Fibroblast of lung (primary cell): ENCODE measurements around the gene SEC31B. TPM values are rescaled to one million over a fixed set of nuclear protein-coding genes. Genes with fewer than 3 reads are reported as not detected.

ENCODE experiments used
- DNase-seq, 2 donors: peaks; one replicate each; pipeline versions ENCODE4 v3.0.0 to v3.0.0-alpha.2; 2010; ENCODE audit warnings: low read depth in 2 of 2
- H2AFZ ChIP-seq: 2 replicates; pipeline ENCODE4 v1.5.1; 2012; ENCODE audit warnings: low read length, control low read depth, inconsistent platforms
- H3K27ac ChIP-seq: 2 replicates; pipeline ENCODE4 v1.5.1; 2011; ENCODE audit warnings: low read length, control low read depth; ENCODE audit not compliant: insufficient read depth
- H3K27me3 ChIP-seq: 2 replicates; pipeline ENCODE4 v1.5.1; 2011; ENCODE audit warnings: mild to moderate bottlenecking, low read length; ENCODE audit not compliant: control insufficient read depth, insufficient read depth
- H3K36me3 ChIP-seq: 2 replicates; pipeline ENCODE4 v1.5.1; 2011; ENCODE audit warnings: low read length; ENCODE audit not compliant: control insufficient read depth, insufficient read depth
- H3K4me1 ChIP-seq: 2 replicates; pipeline ENCODE4 v1.5.1; 2011; ENCODE audit warnings: low read length; ENCODE audit not compliant: control insufficient read depth, insufficient read depth; ENCODE audit errors: extremely low read depth
- H3K4me2 ChIP-seq: 2 replicates; pipeline ENCODE4 v1.5.1; 2011; ENCODE audit warnings: low read length, control low read depth; ENCODE audit not compliant: insufficient read depth; ENCODE audit errors: extremely low read depth
- H3K4me3 ChIP-seq, 4 experiments: fragments of 200-600 bp in 1 of 4; sonication (generic) in 1 of 4; replicated peaks in 1 of 4; 2 replicates each; pipeline ENCODE4 v1.5.1; 2011 to 2016; ENCODE audit warnings: low read length in 4 of 4, low read depth in 3 of 4, mild to moderate bottlenecking in 3 of 4, control low read depth in 2 of 4, inconsistent platforms in 1 of 4, mixed read lengths in 1 of 4; ENCODE audit not compliant: insufficient read depth in 1 of 4; ENCODE audit errors: control extremely low read depth in 1 of 4
- H3K79me2 ChIP-seq: 2 replicates; pipeline ENCODE4 v1.5.1; 2012; ENCODE audit warnings: mild to moderate bottlenecking, low read length, inconsistent platforms; ENCODE audit not compliant: control insufficient read depth, insufficient read depth
- H3K9ac ChIP-seq: 2 replicates; pipeline ENCODE4 v1.5.1; 2011; ENCODE audit warnings: mild to moderate bottlenecking, low read length, control low read depth; ENCODE audit not compliant: insufficient read depth
- H3K9me3 ChIP-seq: 2 replicates; pipeline ENCODE4 v1.5.1; 2012; ENCODE audit warnings: low read depth, low read length; ENCODE audit not compliant: control insufficient read depth, insufficient read depth
- H4K20me1 ChIP-seq: 2 replicates; pipeline ENCODE4 v1.5.1; 2011; ENCODE audit warnings: low read length; ENCODE audit not compliant: control insufficient read depth, insufficient read depth; ENCODE audit errors: extremely low read depth
- EZH2 ChIP-seq: IDR thresholded peaks from 2 replicates; pipeline ENCODE4 v1.5.1; 2012; ENCODE audit warnings: low read length, control low read depth, mild to moderate bottlenecking; ENCODE audit errors: missing control alignments
- polyA plus RNA-seq, 2 donors: library from polyadenylated mRNA; depleted of rRNA in 1 of 2; stranded (reverse) in 1 of 2; unstranded in 1 of 2; fragments of >200 nt; gene quantifications; 2 replicates each; pipeline ENCODE4 v1.2.1, GENCODE V29; 2011 to 2012; ENCODE audit warnings: missing spikeins in 1 of 2
- total RNA-seq: library from RNA; depleted of rRNA; stranded (reverse); fragments of >200 nt; gene quantifications from 2 replicates; pipeline ENCODE4 v1.2.1, GENCODE V29; 2014
- TF ChIP-seq, protein P1 (sequence below), 2 donors: IDR thresholded peaks in 1 of 2; conservative IDR thresholded peaks in 1 of 2; 1 replicate in 1 of 2; 2 replicates in 1 of 2; pipeline ENCODE4 v1.5.1; 2011 to 2012; ENCODE audit warnings: low read length in 2 of 2, control low read depth in 1 of 2, inconsistent platforms in 1 of 2, low read depth in 1 of 2, mild to moderate bottlenecking in 1 of 2

The SEC31B gene
- total and polyA plus RNA-seq, 2 donors (not counting 1 experiment from before 2014, with no cell fraction given), result 2.7 to 3.0 TPM

DNA sequence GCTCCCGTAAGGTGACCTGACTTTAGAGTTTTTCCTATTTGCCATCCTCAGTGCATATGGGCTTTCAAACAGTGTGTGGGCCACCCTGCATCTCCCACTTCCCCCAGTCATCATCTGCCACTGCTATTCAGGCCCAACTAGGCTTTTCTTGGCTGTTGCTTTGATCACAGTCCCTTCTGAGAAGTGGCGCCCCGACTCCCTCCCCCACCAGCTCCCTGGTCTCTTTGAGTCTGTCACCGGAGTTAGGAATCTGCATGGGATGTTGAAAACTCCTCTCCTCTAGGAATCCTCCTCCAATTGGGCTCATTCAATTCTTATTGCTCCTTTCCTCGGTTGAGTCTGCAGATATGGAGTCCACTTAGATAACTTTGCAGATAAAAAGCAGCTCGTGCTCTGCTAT is 48.2 kb upstream of the SEC31B start:
- TF ChIP-seq, protein P1, sequence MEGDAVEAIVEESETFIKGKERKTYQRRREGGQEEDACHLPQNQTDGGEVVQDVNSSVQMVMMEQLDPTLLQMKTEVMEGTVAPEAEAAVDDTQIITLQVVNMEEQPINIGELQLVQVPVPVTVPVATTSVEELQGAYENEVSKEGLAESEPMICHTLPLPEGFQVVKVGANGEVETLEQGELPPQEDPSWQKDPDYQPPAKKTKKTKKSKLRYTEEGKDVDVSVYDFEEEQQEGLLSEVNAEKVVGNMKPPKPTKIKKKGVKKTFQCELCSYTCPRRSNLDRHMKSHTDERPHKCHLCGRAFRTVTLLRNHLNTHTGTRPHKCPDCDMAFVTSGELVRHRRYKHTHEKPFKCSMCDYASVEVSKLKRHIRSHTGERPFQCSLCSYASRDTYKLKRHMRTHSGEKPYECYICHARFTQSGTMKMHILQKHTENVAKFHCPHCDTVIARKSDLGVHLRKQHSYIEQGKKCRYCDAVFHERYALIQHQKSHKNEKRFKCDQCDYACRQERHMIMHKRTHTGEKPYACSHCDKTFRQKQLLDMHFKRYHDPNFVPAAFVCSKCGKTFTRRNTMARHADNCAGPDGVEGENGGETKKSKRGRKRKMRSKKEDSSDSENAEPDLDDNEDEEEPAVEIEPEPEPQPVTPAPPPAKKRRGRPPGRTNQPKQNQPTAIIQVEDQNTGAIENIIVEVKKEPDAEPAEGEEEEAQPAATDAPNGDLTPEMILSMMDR (conservative IDR thresholded peaks at IDR 0.05 in 1 of 2, IDR thresholded peaks at IDR 0.05 in 1 of 2; ENCODE audit: low read depth in 1 of 2, low read length in 2 of 2), result no peak
- TF ChIP-seq EZH2, result no peak
- no peaks in the 10 kb centered on the region for H4K20me1 ChIP-seq
- H3K79me2 ChIP-seq, result no peaks in the 10 kb centered on the region
- H3K27me3 ChIP-seq, result peaks cover 40% of the 10 kb centered on the region
- no peaks in the 10 kb centered on the region for H3K36me3 ChIP-seq
- H3K4me2 ChIP-seq, result no peak overlapping the region
- H3K4me3 ChIP-seq, result no peak overlapping the region
- no peak for DNase-seq
- H3K4me1 ChIP-seq, result no peaks in the 10 kb centered on the region
- H3K9ac ChIP-seq, result no peak overlapping the region
- no peak overlapping the region for H2AFZ ChIP-seq
- H3K9me3 ChIP-seq, result no peaks in the 10 kb centered on the region
- H3K27ac ChIP-seq, result no peak overlapping the region

DNA sequence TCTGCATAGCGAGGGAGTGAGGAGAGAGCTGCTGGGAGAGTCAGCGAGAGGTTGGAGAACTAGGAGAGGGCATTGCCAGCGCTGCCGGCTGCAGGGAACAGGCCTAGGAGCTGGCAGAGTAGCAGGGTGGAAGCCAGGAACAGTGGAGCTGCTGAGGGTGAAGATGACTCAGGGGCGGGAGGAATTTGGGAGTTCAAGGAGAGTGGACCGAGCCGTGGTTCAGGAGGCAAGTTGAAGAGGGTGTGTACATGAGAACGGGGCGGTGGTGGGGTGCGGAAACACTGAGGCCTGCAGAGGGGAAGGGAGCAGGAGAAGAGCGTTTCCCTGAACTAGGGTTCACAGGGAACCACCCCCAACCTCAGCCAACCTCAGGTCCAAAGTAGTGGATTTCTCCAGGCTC is 47.6 kb upstream of the SEC31B start:
- TF ChIP-seq, protein P1 (conservative IDR thresholded peaks at IDR 0.05 in 1 of 2, IDR thresholded peaks at IDR 0.05 in 1 of 2; ENCODE audit: low read depth in 1 of 2, low read length in 2 of 2), result no peak
- TF ChIP-seq EZH2, result no peak
- DNase-seq, result no peak
- Histone ChIP-seq H3K4me2 (no peak overlapping the region), H3K9ac (no peak overlapping the region), H3K79me2 (no peaks in the 10 kb centered on the region), H4K20me1 (no peaks in the 10 kb centered on the region), H3K9me3 (no peaks in the 10 kb centered on the region), H3K4me1 (no peaks in the 10 kb centered on the region), H2AFZ (no peak overlapping the region), H3K36me3 (no peaks in the 10 kb centered on the region), H3K27me3 (peaks cover 46% of the 10 kb centered on the region), H3K27ac (no peak overlapping the region), H3K4me3 (no peak overlapping the region)

DNA sequence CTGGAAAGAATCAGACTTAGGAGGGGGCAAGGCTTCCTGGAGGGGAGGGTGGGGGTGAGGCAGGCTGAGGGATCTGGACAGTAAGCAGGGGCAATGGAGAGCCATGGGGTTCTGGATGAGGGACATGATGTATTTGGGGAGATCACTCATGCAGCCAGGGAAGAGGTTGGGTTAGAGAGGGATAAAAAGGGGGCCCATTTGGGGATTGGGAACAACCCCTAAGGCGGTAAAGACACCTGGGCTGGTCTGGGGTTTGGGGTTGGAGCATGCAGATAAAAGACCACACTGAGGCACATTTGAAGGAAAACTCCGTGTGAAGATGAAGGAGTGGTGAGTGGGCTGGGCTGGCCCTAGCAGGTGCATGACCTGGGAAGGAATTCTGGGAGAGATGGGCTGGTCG is 46.9 kb upstream of the SEC31B start:
- Histone ChIP-seq H3K4me1 (no peaks in the 10 kb centered on the region), H3K36me3 (no peaks in the 10 kb centered on the region), H2AFZ (no peak overlapping the region), H4K20me1 (no peaks in the 10 kb centered on the region), H3K4me3 (no peak overlapping the region), H3K27me3 (peaks cover 48% of the 10 kb centered on the region), H3K27ac (no peak overlapping the region), H3K79me2 (no peaks in the 10 kb centered on the region), H3K9ac (no peak overlapping the region), H3K9me3 (no peaks in the 10 kb centered on the region), H3K4me2 (no peak overlapping the region)
- TF ChIP-seq, protein P1 (conservative IDR thresholded peaks at IDR 0.05 in 1 of 2, IDR thresholded peaks at IDR 0.05 in 1 of 2; ENCODE audit: low read depth in 1 of 2, low read length in 2 of 2), result no peak
- TF ChIP-seq EZH2, result no peak
- DNase-seq, result no peak
